H9 (cell line): ENCODE data around the gene CACNB4. TPM values are rescaled to one million over a fixed set of nuclear protein-coding genes. Genes with fewer than 3 reads are reported as not detected.

Experiments used
- DNase-seq: peaks from one replicate; pipeline ENCODE4 v3.0.0-alpha.2; 2017
- H2AFZ ChIP-seq: one replicate; pipeline ENCODE4 v1.6.1; 2013; ENCODE audit warnings: mild to moderate bottlenecking, low read length, control low read depth, moderate library complexity
- H2AK5ac ChIP-seq: 2 replicates; pipeline ENCODE4 v1.6.1; 2013; ENCODE audit warnings: low read length, control low read depth, mixed read lengths; ENCODE audit not compliant: insufficient read length
- H2BK120ac ChIP-seq: one replicate; pipeline ENCODE4 v1.6.1; 2013; ENCODE audit warnings: low read depth, mild to moderate bottlenecking, low read length, control low read depth, inconsistent platforms; ENCODE audit not compliant: poor library complexity, severe bottlenecking
- H2BK12ac ChIP-seq: 2 replicates; pipeline ENCODE4 v1.6.1; 2013; ENCODE audit warnings: low read length, control low read depth, mixed read lengths, low read depth; ENCODE audit not compliant: insufficient read length
- H2BK15ac ChIP-seq: 2 replicates; pipeline ENCODE4 v1.6.1; 2013; ENCODE audit warnings: low read depth, low read length, control low read depth
- H2BK20ac ChIP-seq: one replicate; pipeline ENCODE4 v1.6.1; 2013; ENCODE audit warnings: low read depth, mild to moderate bottlenecking, low read length, control low read depth, inconsistent platforms; ENCODE audit not compliant: poor library complexity, severe bottlenecking
- H2BK5ac ChIP-seq: 2 replicates; pipeline ENCODE4 v1.6.1; 2013; ENCODE audit warnings: low read length, control low read depth, mixed read lengths; ENCODE audit not compliant: insufficient read length
- H3K14ac ChIP-seq: 2 replicates; pipeline ENCODE4 v1.6.1; 2013; ENCODE audit warnings: low read length, control low read depth; ENCODE audit not compliant: insufficient read depth
- H3K18ac ChIP-seq: 2 replicates; pipeline ENCODE4 v1.6.1; 2013; ENCODE audit warnings: low read depth, mild to moderate bottlenecking, mixed read lengths, low read length, control low read depth; ENCODE audit not compliant: insufficient read length
- H3K23ac ChIP-seq: 2 replicates; pipeline ENCODE4 v1.6.1; 2013; ENCODE audit warnings: low read length, control low read depth, mixed read lengths, low read depth; ENCODE audit not compliant: insufficient read length
- H3K23me2 ChIP-seq: 2 replicates; pipeline ENCODE4 v1.6.1; 2013; ENCODE audit warnings: low read depth, mild to moderate bottlenecking, mixed read lengths, low read length, control low read depth; ENCODE audit not compliant: insufficient read length, poor library complexity, severe bottlenecking
- H3K27ac ChIP-seq: 2 replicates; pipeline ENCODE4 v1.5.1; 2013; ENCODE audit warnings: low read length, control low read depth, mixed read lengths, low read depth; ENCODE audit not compliant: insufficient read length
- H3K27me3 ChIP-seq: 2 replicates; pipeline ENCODE4 v1.6.1; 2013; ENCODE audit warnings: low read length, control low read depth, inconsistent platforms; ENCODE audit not compliant: insufficient read depth
- H3K4ac ChIP-seq: 2 replicates; pipeline ENCODE4 v1.6.1; 2013; ENCODE audit warnings: low read depth, mild to moderate bottlenecking, control low read depth, inconsistent platforms, low read length, moderate library complexity
- H3K4me1 ChIP-seq: 2 replicates; pipeline ENCODE4 v1.6.1; 2013; ENCODE audit warnings: low read length, control low read depth, inconsistent platforms; ENCODE audit not compliant: insufficient read depth
- H3K4me2 ChIP-seq: 2 replicates; pipeline ENCODE4 v1.6.1; 2013; ENCODE audit warnings: low read length, control low read depth, mixed read lengths; ENCODE audit not compliant: insufficient read length, insufficient read depth
- H3K56ac ChIP-seq: 2 replicates; pipeline ENCODE4 v1.6.1; 2013; ENCODE audit warnings: low read depth, mild to moderate bottlenecking, mixed read lengths, low read length, control low read depth; ENCODE audit not compliant: insufficient read length
- H3K79me1 ChIP-seq: 2 replicates; pipeline ENCODE4 v1.6.1; 2013; ENCODE audit warnings: low read depth, mild to moderate bottlenecking, moderate library complexity, low read length, control low read depth, inconsistent platforms; ENCODE audit not compliant: insufficient read depth, poor library complexity, severe bottlenecking
- H3K79me2 ChIP-seq: 2 replicates; pipeline ENCODE4 v1.6.1; 2013; ENCODE audit warnings: low read length, control low read depth, inconsistent platforms; ENCODE audit not compliant: insufficient read depth
- H3K9ac ChIP-seq: 2 replicates; pipeline ENCODE4 v1.6.1; 2013; ENCODE audit warnings: low read length, control low read depth, mixed read lengths; ENCODE audit not compliant: insufficient read length; ENCODE audit errors: extremely low read depth
- H3K9me3 ChIP-seq: one replicate; pipeline ENCODE4 v1.6.1; 2013; ENCODE audit warnings: low read depth, low read length, inconsistent platforms; ENCODE audit not compliant: control insufficient read depth
- H3T11ph ChIP-seq: one replicate; pipeline ENCODE4 v1.6.1; 2013; ENCODE audit warnings: mild to moderate bottlenecking, low read length, control low read depth, inconsistent platforms
- H4K20me1 ChIP-seq: one replicate; pipeline ENCODE4 v1.6.1; 2013; ENCODE audit not compliant: control insufficient read depth, insufficient read length, insufficient read depth
- H4K5ac ChIP-seq: 2 replicates; pipeline ENCODE4 v1.6.1; 2013; ENCODE audit warnings: low read depth, mild to moderate bottlenecking, mixed read lengths, low read length, control low read depth; ENCODE audit not compliant: insufficient read length
- H4K8ac ChIP-seq: replicated peaks from 2 replicates; pipeline ENCODE4 v1.6.1; 2013; ENCODE audit warnings: low read length, control low read depth, mixed read lengths, low read depth; ENCODE audit not compliant: insufficient read length
- H4K91ac ChIP-seq: 2 replicates; pipeline ENCODE4 v1.6.1; 2013; ENCODE audit warnings: low read depth, mild to moderate bottlenecking, moderate library complexity, mixed read lengths, low read length, control low read depth; ENCODE audit not compliant: insufficient read length
- H3K27ac Mint-ChIP-seq, 3 experiments: 2 replicates in 2 of 3; 3 replicates in 1 of 3; pipeline ENCODE4 v1.8.0; 2020 to 2021; ENCODE audit warnings: mixed read lengths in 3 of 3, mild to moderate bottlenecking in 1 of 3, moderate library complexity in 1 of 3
- H3K27me3 Mint-ChIP-seq: 2 replicates; pipeline ENCODE4 v1.8.0; 2021; ENCODE audit warnings: low read depth, mild to moderate bottlenecking, moderate library complexity, mixed read lengths
- H3K36me3 Mint-ChIP-seq, 3 experiments: 2 replicates in 2 of 3; 3 replicates in 1 of 3; pipeline ENCODE4 v1.8.0; 2020 to 2021; ENCODE audit warnings: low read depth in 3 of 3, mixed read lengths in 3 of 3; ENCODE audit not compliant: insufficient read depth in 1 of 3
- H3K4me1 Mint-ChIP-seq, 2 experiments: 2 replicates each; pipeline ENCODE4 v1.8.0; 2020; ENCODE audit warnings: mixed read lengths in 2 of 2
- H3K4me3 Mint-ChIP-seq, 2 experiments: 2 replicates in 1 of 2; 3 replicates in 1 of 2; pipeline ENCODE4 v1.8.0; 2020 to 2021; ENCODE audit warnings: mild to moderate bottlenecking in 2 of 2, mixed read lengths in 2 of 2, moderate library complexity in 1 of 2
- H3K9me3 Mint-ChIP-seq, 2 experiments: 2 replicates in 1 of 2; 3 replicates in 1 of 2; pipeline ENCODE4 v1.8.0; 2020; ENCODE audit warnings: mild to moderate bottlenecking in 2 of 2, mixed read lengths in 2 of 2, moderate library complexity in 1 of 2
- WGBS: extraction: QIAGEN DNeasy Blood & Tissue Kit; methylation state at CpG from one replicate; pipeline ENCODE4 v1.1.7; 2013; ENCODE audit warnings: missing lambda C conversion rate, low lambda C conversion rate, mixed read lengths; ENCODE audit not compliant: insufficient read length; ENCODE audit errors: extremely low coverage; 5-methylcytosine and 5-hydroxymethylcytosine counted together
- total RNA-seq: library from RNA; stranded (reverse); gene quantifications from 2 replicates; pipeline ENCODE4 v1.2.1, GENCODE V29; 2021
- TF ChIP-seq, protein P1 (sequence below): fragments of 200-600 bp; sonication (generic); conservative IDR thresholded peaks from 3 replicates; pipeline ENCODE4 v1.8.0; 2021; ENCODE audit warnings: antibody characterized with exemption, mild to moderate bottlenecking

Gene CACNB4
- total RNA-seq, 1 experiment from 2014 or later, result 1.4 TPM

DNA sequence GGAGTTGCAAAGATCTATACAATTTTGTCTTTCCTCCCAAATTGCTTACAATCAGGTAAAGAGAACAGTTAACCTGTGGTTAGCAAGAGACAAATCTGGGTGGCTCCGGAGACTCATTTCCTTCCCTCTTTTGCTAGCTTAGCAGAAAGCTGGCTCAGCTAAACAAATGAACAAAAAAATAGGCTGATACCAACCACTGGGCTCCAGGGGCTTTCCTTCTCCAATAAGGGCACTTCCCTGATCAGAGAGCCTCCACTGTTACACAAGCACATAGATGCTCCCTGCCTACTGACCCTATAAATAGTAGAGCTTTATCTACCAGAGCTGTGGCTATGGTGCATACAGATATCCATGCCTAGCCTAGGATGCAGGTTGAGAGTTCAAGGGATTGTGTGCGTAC lies 180.5 kb downstream of the CACNB4 start:
- no peaks in the 10 kb centered on the region for H3K27me3 Mint-ChIP-seq
- H3K4me2 ChIP-seq, result no peak overlapping the region
- H3K14ac ChIP-seq, result no peak overlapping the region
- no peaks in the 10 kb centered on the region for H3K4me1 Mint-ChIP-seq
- H3K4me3 Mint-ChIP-seq, result no peak overlapping the region
- H3K9me3 ChIP-seq, result no peaks in the 10 kb centered on the region
- no peak for DNase-seq
- no peak overlapping the region for H2AFZ ChIP-seq
- H3K4me1 ChIP-seq, result no peaks in the 10 kb centered on the region
- no peak overlapping the region for H2BK12ac ChIP-seq
- no peak overlapping the region for H3K23ac ChIP-seq
- no peak overlapping the region for H3K4ac ChIP-seq
- H4K8ac ChIP-seq, result no peak overlapping the region
- no peak overlapping the region for H2BK5ac ChIP-seq
- no peak overlapping the region for H2AK5ac ChIP-seq
- WGBS, result no CpG with 5 or more reads among the region's 2 CpGs
- TF ChIP-seq, protein P1, sequence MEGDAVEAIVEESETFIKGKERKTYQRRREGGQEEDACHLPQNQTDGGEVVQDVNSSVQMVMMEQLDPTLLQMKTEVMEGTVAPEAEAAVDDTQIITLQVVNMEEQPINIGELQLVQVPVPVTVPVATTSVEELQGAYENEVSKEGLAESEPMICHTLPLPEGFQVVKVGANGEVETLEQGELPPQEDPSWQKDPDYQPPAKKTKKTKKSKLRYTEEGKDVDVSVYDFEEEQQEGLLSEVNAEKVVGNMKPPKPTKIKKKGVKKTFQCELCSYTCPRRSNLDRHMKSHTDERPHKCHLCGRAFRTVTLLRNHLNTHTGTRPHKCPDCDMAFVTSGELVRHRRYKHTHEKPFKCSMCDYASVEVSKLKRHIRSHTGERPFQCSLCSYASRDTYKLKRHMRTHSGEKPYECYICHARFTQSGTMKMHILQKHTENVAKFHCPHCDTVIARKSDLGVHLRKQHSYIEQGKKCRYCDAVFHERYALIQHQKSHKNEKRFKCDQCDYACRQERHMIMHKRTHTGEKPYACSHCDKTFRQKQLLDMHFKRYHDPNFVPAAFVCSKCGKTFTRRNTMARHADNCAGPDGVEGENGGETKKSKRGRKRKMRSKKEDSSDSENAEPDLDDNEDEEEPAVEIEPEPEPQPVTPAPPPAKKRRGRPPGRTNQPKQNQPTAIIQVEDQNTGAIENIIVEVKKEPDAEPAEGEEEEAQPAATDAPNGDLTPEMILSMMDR, result no peak
- no peak overlapping the region for H3K18ac ChIP-seq
- H4K91ac ChIP-seq, result no peak overlapping the region
- no peak overlapping the region for H2BK15ac ChIP-seq
- H2BK20ac ChIP-seq, result no peak overlapping the region
- H2BK120ac ChIP-seq, result no peak overlapping the region
- H3K56ac ChIP-seq, result no peak overlapping the region
- no peak overlapping the region for H3T11ph ChIP-seq
- H3K27ac Mint-ChIP-seq, result no peak overlapping the region
- H4K20me1 ChIP-seq, result no peaks in the 10 kb centered on the region
- H3K9me3 Mint-ChIP-seq, result no peaks in the 10 kb centered on the region; a peak in 1 of 5 replicates
- H3K79me2 ChIP-seq, result no peaks in the 10 kb centered on the region
- H3K9ac ChIP-seq, result no peak overlapping the region
- H3K27me3 ChIP-seq, result no peaks in the 10 kb centered on the region
- no peaks in the 10 kb centered on the region for H3K23me2 ChIP-seq
- no peak overlapping the region for H4K5ac ChIP-seq
- no peaks in the 10 kb centered on the region; a peak in 1 of 7 replicates for H3K36me3 Mint-ChIP-seq
- no peaks in the 10 kb centered on the region for H3K79me1 ChIP-seq
- H3K27ac ChIP-seq, result no peak overlapping the region
